Astrocyte (in vitro differentiated cells and primary cell): ENCODE measurements around the gene MMP14.

Experiments
- EZH2 ChIP-seq: IDR thresholded peaks from 2 replicates; pipeline ENCODE4 v1.6.1; 2012; ENCODE audit warnings: mild to moderate bottlenecking, low read length, inconsistent platforms; ENCODE audit not compliant: insufficient read depth
- TF ChIP-seq, protein P1 (sequence below): IDR thresholded peaks from 2 replicates; pipeline ENCODE4 v1.5.1; 2011; ENCODE audit warnings: low read depth, mild to moderate bottlenecking, inconsistent platforms, low read length, moderate library complexity; ENCODE audit not compliant: insufficient read depth

DNA sequence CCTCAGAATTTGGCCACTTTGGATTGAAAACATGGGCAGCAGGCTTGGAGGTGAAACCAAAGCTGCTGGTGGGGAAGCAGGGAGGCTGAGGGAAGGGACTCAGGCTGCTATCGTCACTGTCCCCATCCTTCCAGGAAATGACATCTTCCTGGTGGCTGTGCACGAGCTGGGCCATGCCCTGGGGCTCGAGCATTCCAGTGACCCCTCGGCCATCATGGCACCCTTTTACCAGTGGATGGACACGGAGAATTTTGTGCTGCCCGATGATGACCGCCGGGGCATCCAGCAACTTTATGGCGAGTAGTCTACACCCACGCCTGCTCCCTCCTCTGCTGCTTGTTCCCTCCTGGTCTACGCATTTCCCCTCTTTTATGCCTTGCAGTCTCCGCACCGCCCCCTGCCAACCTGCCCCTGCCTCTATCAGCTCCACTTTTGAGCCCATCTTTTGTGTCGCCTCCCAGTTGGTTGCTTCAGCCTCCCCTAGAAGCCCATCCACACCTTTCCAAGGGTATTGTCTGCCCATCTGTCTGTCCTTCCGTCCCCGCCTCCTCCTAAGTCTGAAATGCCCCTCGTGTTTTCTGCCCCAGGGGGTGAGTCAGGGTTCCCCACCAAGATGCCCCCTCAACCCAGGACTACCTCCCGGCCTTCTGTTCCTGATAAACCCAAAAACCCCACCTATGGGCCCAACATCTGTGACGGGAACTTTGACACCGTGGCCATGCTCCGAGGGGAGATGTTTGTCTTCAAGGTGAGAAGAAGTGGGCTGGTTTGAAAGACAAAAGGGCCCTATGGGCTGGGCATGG, 6.9 kb downstream of the MMP14 start:
- TF ChIP-seq, protein P1, sequence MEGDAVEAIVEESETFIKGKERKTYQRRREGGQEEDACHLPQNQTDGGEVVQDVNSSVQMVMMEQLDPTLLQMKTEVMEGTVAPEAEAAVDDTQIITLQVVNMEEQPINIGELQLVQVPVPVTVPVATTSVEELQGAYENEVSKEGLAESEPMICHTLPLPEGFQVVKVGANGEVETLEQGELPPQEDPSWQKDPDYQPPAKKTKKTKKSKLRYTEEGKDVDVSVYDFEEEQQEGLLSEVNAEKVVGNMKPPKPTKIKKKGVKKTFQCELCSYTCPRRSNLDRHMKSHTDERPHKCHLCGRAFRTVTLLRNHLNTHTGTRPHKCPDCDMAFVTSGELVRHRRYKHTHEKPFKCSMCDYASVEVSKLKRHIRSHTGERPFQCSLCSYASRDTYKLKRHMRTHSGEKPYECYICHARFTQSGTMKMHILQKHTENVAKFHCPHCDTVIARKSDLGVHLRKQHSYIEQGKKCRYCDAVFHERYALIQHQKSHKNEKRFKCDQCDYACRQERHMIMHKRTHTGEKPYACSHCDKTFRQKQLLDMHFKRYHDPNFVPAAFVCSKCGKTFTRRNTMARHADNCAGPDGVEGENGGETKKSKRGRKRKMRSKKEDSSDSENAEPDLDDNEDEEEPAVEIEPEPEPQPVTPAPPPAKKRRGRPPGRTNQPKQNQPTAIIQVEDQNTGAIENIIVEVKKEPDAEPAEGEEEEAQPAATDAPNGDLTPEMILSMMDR: no peak
- TF ChIP-seq EZH2: no peak
